Left kidney (tissue), 2 donors: ENCODE results near the gene ING5. TPM values are rescaled to one million over a fixed set of nuclear protein-coding genes. Genes with fewer than 3 reads are reported as not detected.
"Not testable (repeated sequence)": the region's sequence is repeated elsewhere in the genome, so short reads cannot be mapped to it uniquely, and the experiment has no call there.

Experiments
- DNase-seq: peaks from one replicate; pipeline ENCODE4 v3.0.0-alpha.2; 2013
- polyA plus RNA-seq: library from polyadenylated mRNA; unstranded; fragments of 120-200 nt; gene quantifications from one replicate; pipeline ENCODE4 v1.2.1, GENCODE V29; 2013; ENCODE audit not compliant: insufficient read length

The ING5 gene
- polyA plus RNA-seq, 1 donor: 50.6 TPM

DNA sequence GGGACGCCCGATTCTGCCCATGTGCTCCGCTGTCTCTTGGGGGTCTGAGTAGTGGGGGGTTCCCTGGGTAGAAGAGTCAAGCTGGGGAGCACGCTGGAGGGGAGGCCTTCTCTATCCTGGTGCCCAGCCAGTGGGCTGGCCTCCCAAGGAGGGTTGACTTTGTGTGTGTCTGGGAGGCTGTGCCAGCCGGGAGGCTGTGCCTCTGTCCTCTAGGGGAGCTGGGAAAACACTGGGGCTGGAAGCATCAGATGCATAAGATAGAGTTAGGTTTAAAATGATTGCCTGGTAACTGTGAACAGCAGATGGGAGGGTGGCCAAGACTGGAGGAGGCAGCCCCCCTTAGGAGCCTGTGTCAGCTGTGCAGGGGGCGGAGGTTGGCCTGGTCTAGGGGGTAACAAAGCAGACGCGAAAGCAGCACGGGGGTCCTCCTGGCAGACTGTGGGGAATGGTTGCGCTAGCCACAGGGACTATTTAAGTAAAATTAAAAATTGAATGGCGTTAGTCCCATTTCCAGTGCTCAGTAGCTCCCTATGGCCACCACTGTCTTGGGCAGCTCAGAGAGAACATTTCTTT is 1.3 kb downstream of the ING5 start:
- DNase-seq: no peak

DNA sequence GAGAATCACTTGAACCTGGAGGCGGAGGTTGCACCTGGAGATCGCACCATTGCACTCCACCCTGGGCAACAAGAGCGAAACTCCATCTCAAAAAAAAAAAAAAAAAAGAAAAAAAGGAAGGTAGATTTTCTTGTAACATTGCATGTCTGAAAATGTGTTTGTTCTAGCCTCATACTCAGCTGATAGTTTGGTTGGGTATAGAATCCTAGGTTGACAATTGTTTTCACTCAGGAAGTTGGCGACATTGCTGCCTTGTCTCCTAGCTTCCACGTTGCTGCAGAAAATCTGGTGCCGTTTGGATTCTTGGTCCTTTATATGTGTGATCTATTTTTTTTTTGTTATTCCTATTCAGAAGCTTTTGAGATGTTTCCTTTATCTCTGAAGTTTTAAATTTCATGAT is 4.7 kb downstream of the ING5 start:
- no peak for DNase-seq

DNA sequence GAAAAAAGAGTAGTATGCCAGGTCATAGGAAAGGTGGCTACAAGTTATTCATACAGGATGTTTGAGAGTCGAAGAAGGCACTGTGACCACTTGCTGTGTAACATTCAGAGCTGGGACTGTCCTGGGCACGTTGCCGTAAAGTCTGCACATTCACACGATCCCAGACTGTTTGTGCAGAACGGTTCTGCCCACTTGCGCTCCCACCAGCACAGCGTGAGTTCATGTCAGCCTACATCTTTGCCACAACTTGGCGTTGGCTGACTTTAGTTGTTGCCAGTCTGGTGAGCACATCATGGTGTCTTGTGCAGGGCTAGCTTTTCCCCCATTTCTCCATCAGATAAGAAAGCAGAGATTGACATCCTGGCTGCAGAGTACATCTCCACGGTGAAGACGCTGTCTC is 7.0 kb downstream of the ING5 start:
- DNase-seq: no peak

DNA sequence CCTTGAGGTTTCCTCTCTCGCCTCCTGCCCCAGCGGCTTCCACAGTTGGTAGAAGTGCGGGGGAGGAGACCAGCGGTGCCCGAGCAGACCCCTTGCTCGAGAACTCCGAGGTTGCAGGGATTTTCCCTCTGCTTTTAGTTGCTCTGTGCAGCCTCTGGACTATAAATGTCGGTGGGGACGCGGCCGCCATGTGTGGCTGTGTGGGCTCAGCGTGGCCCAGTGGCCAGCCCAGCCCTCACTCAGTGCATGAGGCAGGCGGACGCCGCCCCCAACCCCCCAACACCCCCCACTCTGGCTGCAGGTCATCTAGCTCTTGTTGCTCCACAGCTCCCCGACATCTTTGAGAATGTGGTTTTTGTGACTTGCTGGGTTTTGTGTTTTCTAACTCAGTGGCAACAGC is 17.3 kb downstream of the ING5 start:
- no peak for DNase-seq

DNA sequence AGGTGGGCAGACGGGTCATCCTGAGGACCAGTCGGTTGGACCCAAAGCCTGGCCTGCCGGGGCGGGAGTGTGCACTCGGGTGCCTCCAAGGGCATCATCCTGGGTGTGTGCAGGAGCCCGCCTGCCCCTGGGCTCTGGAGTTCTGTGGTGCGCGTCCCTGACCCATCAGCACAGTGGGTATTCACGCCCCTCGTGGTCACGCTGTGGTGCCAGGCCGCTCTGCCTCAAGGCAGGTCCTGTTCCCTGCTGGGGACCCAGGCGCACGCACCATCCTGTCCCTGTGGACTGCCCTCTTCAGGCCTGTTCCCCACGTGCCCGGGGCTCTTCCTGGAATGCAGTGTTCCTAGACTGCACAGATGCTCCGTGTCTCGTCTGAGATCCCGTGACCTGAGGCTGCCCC is 18.3 kb downstream of the ING5 start:
- no peak for DNase-seq

DNA sequence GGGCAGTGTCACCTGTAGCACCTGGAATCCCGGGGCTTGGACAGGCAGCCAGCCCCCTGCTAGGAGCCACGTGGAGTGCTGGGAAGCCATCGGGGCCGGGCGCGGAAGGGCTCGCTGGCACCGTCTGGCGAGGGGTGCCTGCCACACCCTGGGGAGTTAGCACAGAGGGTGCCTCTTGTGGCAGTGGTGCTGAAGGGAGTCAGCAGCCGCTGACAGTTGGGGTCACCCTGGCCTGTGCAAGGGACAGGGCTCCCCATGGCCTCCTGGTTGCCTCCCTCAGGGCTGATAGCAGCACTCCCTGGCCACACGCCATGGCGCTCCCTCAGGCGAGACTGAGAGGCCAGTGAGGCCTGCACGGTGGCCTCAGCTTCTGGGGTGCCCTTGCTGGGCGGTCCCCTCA is 18.7 kb downstream of the ING5 start:
- no peak for DNase-seq

DNA sequence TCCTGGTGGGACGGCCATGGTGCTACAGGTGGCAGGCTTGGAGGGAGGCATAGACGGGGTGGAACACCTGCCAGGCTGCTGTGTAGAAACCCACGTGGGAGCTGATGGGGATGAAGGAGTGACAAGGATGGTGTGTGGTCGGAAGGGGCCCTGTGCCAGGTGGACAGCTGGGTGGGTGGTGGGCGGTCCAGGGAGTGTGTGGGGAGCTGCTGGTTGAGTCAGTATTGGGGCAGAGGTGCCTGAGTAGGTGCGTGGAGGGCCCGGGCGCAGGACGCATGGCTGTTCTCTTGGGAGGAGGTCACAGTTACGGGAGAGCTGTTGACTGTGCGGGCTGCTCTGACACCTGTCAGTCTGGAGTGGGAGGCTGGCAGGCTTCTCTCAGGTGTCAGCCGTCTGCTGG is 20.0 kb downstream of the ING5 start:
- no peak for DNase-seq

DNA sequence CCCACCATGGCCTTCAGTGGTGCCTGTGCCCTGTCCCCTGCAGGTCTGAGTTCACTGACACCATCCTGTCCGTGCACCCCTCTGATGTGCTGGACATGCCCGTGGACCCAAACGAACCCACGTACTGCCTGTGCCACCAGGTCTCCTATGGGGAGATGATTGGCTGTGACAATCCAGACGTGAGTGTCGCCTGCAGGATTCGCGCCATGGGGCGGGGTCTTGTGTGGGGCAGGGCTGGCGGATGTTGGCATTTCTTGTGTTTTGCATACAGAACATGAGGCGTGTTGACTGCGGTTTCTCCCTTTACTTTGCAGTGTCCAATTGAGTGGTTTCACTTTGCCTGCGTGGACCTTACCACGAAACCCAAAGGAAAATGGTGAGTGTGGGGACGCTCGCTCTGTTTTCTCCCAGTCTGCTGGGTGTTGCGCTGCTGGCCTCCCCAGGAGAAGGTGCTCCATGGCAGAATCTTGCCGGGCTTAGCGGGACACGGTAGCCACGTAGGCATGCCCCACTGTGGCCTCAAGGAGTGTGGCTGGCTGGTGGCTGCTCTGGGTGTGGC is 21.1 kb downstream of the ING5 start:
- DNase-seq: no peak

DNA sequence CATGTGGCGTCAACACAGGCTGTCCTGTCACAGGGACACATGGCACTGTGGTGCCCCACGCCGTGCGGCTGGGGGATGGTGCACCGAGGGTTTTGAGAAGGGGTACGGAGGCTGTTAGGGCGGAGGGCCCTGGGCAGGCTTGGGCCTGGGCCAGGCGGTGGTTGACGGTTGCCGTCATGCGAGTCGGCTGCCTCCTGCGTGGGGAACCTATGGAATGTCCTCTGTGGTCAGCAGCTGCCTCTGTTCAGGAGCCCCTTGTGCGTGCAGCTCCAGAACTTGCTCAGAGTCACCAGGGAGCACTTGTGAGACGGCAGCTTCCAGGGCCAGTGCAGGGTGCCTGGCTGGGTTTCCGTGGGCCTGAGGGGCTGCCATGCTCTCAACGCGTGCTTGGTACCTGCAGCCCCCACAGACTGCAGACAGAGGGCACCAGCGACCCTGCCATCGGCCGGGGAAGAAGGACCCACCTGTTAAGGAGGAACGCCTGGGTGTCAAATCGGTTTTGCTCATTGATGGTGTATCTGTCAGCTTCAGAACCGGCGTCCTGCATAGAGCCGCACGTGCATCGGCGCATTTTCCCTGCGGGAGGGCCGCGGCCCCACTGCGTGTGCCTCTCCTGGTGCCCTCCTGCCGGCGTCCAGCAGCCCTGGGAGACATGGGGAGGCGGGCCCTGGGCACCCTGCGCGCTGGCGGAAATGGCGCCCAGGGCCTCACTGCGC is 22.6 kb downstream of the ING5 start:
- DNase-seq: no peak

DNA sequence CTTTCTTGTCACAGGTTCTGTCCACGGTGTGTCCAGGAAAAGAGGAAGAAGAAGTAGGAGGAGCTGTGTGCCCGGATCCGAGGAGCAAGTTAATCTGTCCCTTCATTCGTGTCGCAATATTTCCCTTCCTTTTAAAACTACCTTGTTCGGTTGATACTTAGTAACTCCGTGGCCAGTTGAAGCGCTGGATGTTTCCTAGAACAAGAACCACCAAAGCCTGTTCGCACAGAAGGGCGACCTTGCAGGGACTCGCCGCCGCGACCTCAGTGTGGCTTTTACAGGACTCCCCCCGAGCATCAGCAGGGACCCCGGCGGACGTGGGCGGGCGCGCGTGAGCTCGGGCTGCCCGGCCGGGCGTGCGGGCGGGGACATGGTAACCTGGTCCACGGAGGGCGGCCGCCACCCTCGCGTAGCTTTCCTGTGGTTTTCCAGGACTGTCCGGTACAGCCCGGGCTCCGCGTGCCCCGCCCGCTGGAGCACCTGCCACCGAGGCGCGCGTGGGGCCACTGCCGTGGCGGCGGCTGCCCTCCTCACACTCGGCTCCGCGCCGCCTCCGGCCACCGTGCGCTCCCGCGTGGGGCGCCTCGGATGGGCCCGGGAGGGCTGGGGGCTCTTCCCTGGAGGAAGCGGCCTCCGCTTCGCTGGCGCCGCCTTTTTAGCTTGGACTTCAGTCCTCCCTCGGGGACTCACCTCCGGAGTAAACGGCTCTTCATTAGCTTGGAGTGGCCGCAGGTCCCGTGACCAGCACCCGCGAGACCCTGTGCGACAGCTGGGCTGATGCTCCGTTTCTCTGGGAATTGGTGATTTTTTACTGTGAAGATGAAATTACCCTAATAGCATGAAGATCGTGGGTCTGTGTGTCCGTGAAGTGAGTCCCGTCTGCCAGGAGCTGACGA is 23.4 kb downstream of the ING5 start:
- no peak for DNase-seq

DNA sequence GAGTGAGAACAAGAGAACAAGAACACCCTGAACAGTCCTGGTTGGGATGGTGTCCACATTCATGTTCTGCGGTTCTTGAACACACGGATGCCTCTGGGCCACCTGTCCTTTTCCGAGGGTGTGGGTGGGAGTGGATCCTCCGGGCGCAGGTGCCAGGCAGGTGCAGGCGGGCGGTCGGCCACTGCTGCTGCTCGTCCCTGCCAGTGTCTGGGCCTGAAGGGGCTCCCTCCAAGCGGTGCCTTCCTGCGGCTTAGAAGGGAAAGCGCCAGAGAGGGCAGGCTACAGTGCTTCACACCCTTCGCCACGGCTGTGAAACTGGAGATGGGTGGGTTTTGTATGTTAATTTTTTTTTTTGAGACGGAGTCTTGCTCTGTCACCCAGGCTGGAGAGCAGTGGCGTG is 24.6 kb downstream of the ING5 start:
- DNase-seq: no peak

DNA sequence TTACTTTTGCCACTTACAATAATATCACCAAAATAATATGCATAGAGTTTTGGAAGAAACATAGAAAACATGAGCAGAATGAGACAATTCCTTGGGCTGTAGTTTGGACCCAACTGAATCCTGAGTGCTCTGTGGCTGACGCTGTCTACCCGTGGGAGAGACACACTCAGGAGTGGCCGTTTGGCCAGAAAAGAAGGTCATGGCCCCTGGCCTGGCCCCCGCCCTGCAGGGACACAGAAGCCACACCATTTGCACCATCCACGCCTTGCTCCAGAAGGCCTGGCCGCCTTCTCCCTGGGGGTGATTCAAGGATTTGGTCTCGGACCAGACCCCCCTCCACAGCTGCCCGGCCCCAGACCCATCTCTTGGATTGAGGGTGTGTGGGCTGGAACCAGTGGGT is 26.2 kb downstream of the ING5 start:
- DNase-seq: no peak

DNA sequence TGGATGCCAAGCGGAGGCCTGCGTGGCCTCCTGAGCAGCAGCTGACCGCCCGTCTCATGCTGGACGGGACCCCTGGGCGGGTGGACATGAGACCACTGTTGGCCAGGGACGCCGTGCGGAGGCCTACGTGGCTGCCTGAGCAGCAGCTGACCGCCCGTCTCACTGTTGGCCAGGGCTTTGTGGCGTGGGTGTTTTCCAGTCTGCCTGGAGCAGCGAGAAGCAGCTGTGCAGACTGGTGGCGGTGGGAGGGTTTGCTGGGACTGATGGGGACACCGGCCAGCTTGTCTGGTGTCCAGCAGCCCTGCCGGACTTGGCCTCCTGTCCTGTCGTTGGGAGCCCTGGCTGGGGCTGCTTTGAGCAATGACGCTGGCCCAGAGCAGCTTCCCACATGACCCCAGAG is 26.8 kb downstream of the ING5 start:
- DNase-seq: no peak

DNA sequence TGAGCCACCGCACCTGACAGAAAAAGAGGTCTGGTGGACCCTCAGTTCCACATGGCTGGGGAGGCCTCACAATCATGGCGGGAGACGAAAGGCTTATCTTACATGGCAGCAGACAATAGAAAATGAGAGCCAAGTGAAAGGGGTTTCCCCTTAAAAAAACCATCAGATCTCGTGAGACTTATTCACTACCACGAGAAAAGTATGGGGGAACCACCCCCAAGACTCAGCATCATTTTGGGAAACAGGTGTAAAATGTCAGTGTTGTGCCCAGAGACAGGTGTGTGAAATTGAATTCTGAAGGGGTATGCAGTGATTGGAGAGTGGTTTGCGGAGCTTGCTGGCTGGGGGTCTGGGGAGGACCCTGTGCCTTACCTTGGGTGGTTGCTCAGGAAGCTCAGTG is 28.0 kb downstream of the ING5 start:
- no peak for DNase-seq

DNA sequence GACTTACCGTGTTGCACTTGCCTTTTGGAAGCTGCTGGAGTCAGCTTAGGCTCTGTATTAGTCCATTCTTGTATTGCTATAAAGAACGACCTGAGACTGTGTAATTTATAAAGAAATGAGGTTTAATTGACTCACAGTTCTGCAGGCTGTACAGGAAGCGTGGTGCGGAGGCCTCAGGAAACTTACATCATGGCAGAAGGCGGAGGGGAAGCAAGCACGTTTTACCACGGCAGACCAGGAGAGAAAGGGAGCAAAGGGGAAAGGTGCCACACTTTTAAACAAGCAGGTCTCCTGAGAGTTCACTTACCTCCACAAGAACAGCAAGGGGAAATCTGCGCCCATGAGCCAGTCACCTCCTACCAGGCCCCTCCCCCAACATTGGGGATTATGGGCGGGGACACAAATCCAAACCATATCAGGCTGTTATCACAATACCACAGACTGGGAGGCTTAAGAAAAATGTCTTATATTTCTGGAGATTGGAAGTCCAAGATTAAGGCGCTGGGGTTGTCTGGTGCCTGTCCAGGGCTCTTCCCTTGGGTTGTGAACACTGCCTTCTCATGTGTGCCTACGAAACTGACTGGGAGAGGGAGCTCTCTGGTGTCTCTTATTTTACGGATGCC is 28.9 kb downstream of the ING5 start:
- no peak for DNase-seq

DNA sequence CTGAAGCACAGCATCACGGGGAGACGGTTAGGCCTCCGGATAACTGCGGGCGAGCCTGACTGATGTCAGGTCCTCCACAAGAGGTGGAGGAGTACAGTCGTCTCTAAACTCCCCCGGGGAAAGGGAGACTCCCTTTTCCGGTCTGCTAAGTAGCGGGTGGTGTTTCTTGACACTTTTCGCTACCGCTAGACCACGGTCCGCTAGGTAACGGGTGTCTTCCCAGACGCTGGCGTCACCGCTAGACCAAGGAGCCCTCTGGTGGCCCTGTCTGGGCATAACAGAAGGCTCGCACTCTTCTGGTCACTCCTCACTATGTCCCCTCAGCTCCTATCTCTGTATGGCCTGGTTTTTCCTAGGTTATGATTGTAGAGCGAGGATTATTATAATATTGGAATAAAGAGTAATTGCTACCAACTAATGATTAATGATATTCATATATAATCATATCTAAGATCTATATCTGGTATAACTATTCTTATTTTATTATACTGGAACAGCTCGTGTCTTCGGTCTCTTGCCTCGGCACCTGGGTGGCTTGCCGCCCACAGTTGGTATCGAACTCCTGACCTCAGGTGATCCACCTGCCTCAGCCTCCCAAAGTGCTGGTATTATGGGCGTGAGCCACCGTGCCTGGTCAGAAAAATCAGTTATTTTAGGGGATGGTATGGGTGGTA is 30.8 kb downstream of the ING5 start:
- not testable (repeated sequence) for DNase-seq

DNA sequence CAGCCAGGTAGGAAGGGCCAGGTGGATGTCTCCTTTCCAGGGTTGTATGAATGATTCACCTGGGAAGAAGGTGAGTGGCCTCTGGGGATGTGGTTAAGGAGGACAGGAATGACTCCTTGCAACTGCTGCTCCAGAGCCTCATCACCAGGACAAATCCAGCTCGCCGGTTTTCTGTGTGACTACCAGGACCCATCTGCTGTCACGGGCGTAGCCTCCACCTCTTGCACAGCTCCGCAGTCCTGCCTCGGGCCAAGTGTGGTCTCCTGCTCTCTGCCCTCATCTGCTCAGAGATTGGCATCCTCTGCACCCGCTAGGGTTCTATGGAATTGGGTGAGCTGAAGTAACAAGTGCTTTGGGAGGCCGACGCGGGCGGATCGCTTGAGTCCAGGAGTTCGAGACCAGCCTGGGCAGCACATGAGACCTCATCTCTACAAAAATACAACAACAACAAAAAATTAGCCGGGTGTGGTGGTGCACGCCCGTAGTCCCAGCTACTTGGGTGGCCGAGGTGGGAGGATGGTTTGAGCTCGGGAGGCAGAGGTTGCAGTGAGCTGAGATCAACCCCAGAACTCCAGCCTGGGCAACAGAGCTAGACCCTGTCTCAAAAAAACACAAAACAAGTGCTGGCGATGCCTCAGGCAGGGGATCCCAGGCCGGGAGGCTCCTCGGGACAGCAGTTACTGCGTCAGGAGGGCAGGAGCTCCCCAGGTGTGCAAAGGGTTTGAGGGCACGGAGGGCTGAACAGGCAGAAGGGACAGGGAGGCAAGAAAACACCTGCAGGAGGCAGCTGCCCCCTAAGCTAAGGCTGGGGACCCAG is 31.8 kb downstream of the ING5 start:
- no peak for DNase-seq

DNA sequence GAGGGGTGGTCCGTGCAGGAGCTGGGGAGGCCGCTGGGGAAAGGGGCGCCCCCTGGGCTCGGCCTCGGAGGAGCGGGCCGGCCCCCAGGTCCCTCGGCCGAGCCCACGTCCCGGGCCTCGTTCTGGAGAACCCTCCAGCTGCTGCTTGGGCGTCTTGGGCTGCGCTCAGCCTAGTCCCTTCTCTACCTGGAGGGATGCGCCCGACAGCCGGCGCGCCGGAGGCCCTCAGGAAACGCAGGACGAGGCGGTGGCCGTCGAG is 32.3 kb downstream of the ING5 start:
- no peak for DNase-seq

DNA sequence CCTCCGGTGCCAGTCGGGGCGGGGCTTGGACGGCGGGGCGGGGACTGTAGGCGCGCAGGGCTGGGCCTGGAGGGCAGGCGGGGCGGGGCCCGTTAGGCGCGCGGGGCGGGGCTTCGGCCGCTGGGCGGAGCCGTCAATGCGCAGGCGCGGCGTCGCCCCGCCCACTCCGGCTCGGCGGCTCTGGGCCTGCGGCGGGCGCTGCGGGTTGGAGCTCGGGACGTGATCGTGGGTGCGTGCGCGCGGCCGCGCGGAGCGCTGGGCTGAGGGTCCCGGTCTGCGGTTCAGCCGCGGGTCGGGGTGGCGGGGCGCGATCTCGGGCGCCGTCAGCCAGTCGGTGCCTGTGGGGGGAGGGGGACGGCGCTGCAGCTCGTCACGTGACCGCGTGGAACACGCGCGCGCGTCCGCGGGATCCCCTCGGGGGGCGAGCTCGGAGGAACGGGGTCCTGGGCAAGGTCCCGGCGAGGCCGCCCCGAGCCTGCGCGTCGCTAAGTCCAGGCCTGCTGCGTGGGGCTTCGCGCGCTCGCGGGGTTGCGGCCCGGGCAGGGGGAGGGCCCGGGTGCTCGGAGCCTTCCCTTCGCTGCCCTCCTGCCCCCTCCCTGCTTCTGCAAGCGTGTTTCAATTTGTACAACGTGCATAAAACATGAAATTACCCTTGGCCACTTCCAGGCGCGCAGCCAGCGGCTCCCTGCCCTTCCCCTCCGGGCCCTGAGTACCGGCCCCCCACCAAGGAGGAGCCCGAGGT is 32.8 kb downstream of the ING5 start, which contains the start of gene D2HGDH:
Gene D2HGDH (plus strand): TSS at position 164 of the 742 bp plus-strand sequence. CDS start 595 bp downstream, outside the sequence.
- DNase-seq: peak; percentile 83

DNA sequence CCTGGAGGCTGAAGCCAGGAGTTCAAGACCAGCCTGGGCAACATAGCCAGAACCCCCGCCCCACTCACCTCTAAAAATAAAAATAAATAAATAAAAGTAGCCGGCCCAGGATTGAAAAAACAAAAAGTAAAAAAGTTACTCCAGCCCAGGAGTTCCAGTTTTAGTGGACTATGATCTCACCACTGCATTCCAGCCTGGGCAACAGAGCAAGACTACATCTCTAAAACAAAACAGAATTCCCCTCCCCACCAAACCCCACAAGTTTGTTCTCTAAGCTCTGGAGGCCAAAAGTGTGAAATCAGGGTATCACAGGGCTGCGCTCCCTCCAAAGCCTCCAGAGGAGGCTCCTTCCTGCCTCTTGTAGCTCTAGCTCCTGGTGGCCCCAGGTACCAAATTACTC is 34.3 kb downstream of the ING5 start:
- no peak for DNase-seq
